OCI-LY3 (cell line): ENCODE measurements around the gene DGAT2.

Source experiments
- H2AFZ ChIP-seq: fragments of 200-600, 300-600 bp; shearing (Covaris generic); 2 replicates; pipeline ENCODE4 v1.6.0; 2014; ENCODE audit warnings: antibody characterized with exemption, low read depth, low read length
- H3K27ac ChIP-seq: fragments of 200-600, 300-600 bp; sonication (generic); 2 replicates; pipeline ENCODE4 v1.5.1; 2014; ENCODE audit warnings: mild to moderate bottlenecking, low read length, moderate library complexity, mixed read lengths
- H3K27me3 ChIP-seq: fragments of 200-600, 300-600 bp; sonication (generic); 2 replicates; pipeline ENCODE4 v1.6.1; 2014; ENCODE audit warnings: low read depth, low read length, mixed read lengths
- H3K36me3 ChIP-seq: fragments of 200-600, 300-600 bp; sonication (generic); replicated peaks from 2 replicates; pipeline ENCODE3; 2014; ENCODE audit warnings: low read depth, low read length, mixed read lengths
- H3K4me1 ChIP-seq: fragments of 300-600, 200-600 bp; sonication (generic); 2 replicates; pipeline ENCODE4 v1.6.1; 2014; ENCODE audit warnings: low read length, mixed read lengths
- H3K4me2 ChIP-seq: fragments of 200-600, 300-600 bp; sonication (generic); 2 replicates; pipeline ENCODE4 v1.6.1; 2014; ENCODE audit warnings: low read length, mixed read lengths
- H3K4me3 ChIP-seq: fragments of 300-600, 200-600 bp; sonication (generic); 2 replicates; pipeline ENCODE4 v1.5.1; 2014; ENCODE audit warnings: antibody characterized with exemption, mild to moderate bottlenecking, low read length, moderate library complexity
- H3K79me2 ChIP-seq: fragments of 300-600, 200-600 bp; shearing (Covaris generic); 2 replicates; pipeline ENCODE4 v1.6.1; 2014; ENCODE audit warnings: mild to moderate bottlenecking, low read length, mixed read lengths
- H3K9ac ChIP-seq: fragments of 300-600, 200-600 bp; shearing (Covaris generic); 2 replicates; pipeline ENCODE4 v1.6.0; 2014; ENCODE audit warnings: mild to moderate bottlenecking, low read length, moderate library complexity
- H3K9me3 ChIP-seq: fragments of 200-600, 300-600 bp; shearing (Covaris generic); 2 replicates; pipeline ENCODE4 v1.6.1; 2014; ENCODE audit warnings: low read length, mixed read lengths; ENCODE audit not compliant: insufficient read depth
- H4K20me1 ChIP-seq: fragments of 200-600, 300-600 bp; sonication (generic); 2 replicates; pipeline ENCODE4 v1.6.1; 2016; ENCODE audit warnings: low read length, mixed read lengths; ENCODE audit not compliant: insufficient read depth
- EZH2phosphoT487 ChIP-seq: fragments of 200-600 bp; shearing (Covaris generic); IDR thresholded peaks from 2 replicates; pipeline ENCODE4 v1.6.1; 2018; ENCODE audit warnings: antibody characterized with exemption, mixed run types, low read depth
- TF ChIP-seq, protein P1 (sequence below): fragments of 200-600, 300-600 bp; sonication (generic); IDR thresholded peaks from 2 replicates; pipeline ENCODE4 v1.5.1; 2014; ENCODE audit warnings: antibody characterized with exemption, low read length, low read depth

The DGAT2 gene

DNA sequence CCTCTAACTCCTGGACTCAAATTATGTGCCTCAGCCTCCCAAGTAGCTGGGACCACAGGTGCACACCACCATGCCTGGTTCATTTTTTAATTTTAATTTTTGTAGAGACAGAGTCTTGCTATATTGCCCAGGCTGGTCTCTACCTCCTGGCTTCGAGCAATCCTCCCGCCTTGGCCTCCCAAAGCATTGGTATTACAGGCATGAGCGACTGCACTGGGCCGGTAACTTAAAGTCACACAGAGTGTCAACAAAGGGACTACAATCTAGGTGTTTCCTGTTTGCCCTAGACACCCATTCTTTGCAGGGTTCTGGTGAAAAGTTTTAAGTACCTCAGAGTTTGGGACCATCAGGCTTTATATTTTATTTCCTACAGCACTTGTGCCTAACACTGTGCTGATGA lies 54.8 kb downstream of the DGAT2 start:
- Histone ChIP-seq H3K36me3 (peaks cover 39% of the 10 kb centered on the region), H3K27ac (peak overlapping the region; percentile 73), H3K9ac (no peak overlapping the region), H3K9me3 (no peaks in the 10 kb centered on the region), H3K4me1 (peaks cover 63% of the 10 kb centered on the region), H3K4me3 (peak overlapping the region; percentile 52; the same call in 1 of the 2 replicates), H3K27me3 (no peaks in the 10 kb centered on the region), H2AFZ (no peak overlapping the region), H3K79me2 (peaks cover 97% of the 10 kb centered on the region), H3K4me2 (peak overlapping the region; percentile 61), H4K20me1 (peaks cover 62% of the 10 kb centered on the region)
- TF ChIP-seq, protein P1, sequence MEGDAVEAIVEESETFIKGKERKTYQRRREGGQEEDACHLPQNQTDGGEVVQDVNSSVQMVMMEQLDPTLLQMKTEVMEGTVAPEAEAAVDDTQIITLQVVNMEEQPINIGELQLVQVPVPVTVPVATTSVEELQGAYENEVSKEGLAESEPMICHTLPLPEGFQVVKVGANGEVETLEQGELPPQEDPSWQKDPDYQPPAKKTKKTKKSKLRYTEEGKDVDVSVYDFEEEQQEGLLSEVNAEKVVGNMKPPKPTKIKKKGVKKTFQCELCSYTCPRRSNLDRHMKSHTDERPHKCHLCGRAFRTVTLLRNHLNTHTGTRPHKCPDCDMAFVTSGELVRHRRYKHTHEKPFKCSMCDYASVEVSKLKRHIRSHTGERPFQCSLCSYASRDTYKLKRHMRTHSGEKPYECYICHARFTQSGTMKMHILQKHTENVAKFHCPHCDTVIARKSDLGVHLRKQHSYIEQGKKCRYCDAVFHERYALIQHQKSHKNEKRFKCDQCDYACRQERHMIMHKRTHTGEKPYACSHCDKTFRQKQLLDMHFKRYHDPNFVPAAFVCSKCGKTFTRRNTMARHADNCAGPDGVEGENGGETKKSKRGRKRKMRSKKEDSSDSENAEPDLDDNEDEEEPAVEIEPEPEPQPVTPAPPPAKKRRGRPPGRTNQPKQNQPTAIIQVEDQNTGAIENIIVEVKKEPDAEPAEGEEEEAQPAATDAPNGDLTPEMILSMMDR = no peak
- no peak for TF ChIP-seq EZH2phosphoT487

DNA sequence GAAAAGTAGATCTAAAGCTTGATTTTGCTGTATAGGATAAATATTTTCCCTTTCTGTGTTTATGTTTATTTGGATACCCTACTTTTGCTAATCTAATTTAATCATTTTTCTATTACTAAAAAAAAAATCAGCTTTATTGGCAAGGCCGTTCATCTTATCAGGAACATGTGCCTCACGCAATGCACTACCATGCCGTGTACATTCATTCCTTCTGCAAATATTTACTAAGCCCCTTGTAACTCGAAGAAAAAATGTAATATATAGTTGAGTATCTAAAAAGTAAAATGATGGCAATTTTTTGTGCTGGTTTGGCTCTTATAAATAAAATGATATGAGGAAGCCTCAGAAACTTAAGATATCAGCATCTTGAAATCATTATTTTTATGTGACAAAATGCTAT lies 55.4 kb downstream of the DGAT2 start:
- no peaks in the 10 kb centered on the region for H3K27me3 ChIP-seq
- H4K20me1 ChIP-seq = peaks cover 61% of the 10 kb centered on the region
- H3K79me2 ChIP-seq = peaks cover 95% of the 10 kb centered on the region
- peak overlapping the region; percentile 52 for H3K4me3 ChIP-seq
- H3K4me2 ChIP-seq = peak overlapping the region; percentile 61
- no peak overlapping the region for H2AFZ ChIP-seq
- H3K36me3 ChIP-seq = peaks cover 39% of the 10 kb centered on the region
- no peak for TF ChIP-seq EZH2phosphoT487
- TF ChIP-seq, protein P1 = no peak
- H3K9me3 ChIP-seq = no peaks in the 10 kb centered on the region
- H3K9ac ChIP-seq = peak overlapping the region; percentile 10
- peak overlapping the region; percentile 73 for H3K27ac ChIP-seq
- peaks cover 58% of the 10 kb centered on the region for H3K4me1 ChIP-seq

DNA sequence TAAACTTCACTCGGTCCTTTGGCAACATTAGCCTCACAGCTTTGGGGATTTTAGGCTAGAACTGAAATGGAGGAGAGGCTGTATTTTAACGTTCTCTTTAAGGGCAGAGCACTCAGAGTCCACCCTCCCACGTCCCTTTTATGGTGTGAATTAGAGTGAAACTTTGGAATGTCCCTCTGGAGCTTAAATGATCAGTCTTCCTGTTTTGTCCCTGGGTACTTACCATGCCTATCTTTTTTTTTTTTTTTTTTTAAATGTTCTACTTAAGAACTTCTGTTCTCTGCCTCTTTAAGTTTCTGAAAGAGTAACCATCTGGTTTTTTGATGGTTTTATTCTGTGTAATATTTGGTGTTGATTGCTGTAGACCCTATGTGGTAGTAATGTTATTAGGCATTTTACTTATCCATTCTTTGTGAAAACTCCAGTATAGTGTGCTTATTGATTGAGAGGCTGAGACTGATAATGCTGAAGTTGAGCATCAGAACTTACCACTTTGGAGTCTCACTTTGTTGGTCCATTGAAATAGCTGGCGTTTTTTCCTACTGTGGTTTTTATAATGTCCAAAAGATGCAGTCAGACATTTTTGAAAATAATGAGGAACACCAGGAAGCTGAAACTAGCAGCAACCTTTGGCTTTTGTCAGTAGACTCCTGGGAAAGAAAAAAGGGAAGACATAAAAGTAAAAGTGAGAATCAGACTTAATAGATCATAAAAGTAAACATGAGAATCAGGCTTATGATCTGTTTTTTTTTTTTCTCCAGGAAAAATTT lies 58.1 kb downstream of the DGAT2 start:
- peaks cover 72% of the 10 kb centered on the region for H4K20me1 ChIP-seq
- peak overlapping the region; percentile 2; the same call in 1 of the 2 replicates for H3K9ac ChIP-seq
- H3K36me3 ChIP-seq = peaks cover 51% of the 10 kb centered on the region
- H3K27ac ChIP-seq = peak overlapping the region; percentile 17; the same call in 1 of the 2 replicates
- H3K4me2 ChIP-seq = peak overlapping the region; percentile 30
- TF ChIP-seq, protein P1 = no peak
- no peak for TF ChIP-seq EZH2phosphoT487
- H3K79me2 ChIP-seq = peaks cover 95% of the 10 kb centered on the region
- peaks cover 48% of the 10 kb centered on the region for H3K4me1 ChIP-seq
- no peaks in the 10 kb centered on the region for H3K9me3 ChIP-seq
- no peaks in the 10 kb centered on the region for H3K27me3 ChIP-seq
- H2AFZ ChIP-seq = no peak overlapping the region
- H3K4me3 ChIP-seq = no peak overlapping the region

DNA sequence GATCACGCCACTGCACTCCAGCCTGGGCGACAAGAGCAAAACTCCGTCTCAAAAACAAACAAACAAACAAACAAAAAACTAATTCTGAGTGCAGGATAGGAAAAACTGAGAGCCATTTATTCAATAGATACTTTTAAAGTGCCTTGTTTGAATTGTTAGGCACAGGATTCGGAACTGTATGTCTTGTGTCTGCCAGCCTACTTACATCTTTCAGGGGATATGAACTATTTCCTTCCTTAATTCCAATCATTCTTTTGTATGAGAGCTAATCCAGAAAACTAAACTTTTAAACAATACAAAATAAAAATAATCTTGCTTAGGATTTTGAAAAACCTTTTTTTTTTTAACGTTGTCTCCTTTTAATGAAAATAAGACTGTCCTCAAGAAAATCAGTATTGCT lies 59.0 kb downstream of the DGAT2 start:
- H3K9me3 ChIP-seq = no peaks in the 10 kb centered on the region
- H4K20me1 ChIP-seq = peaks cover 75% of the 10 kb centered on the region
- H3K4me3 ChIP-seq = no peak overlapping the region
- H3K36me3 ChIP-seq = peaks cover 51% of the 10 kb centered on the region
- no peaks in the 10 kb centered on the region for H3K27me3 ChIP-seq
- H3K4me1 ChIP-seq = peaks cover 43% of the 10 kb centered on the region
- H3K27ac ChIP-seq = no peak overlapping the region
- no peak overlapping the region for H3K9ac ChIP-seq
- H3K4me2 ChIP-seq = no peak overlapping the region
- TF ChIP-seq, protein P1 = no peak
- TF ChIP-seq EZH2phosphoT487 = no peak
- peaks cover 95% of the 10 kb centered on the region for H3K79me2 ChIP-seq
- H2AFZ ChIP-seq = no peak overlapping the region
